Measurements from ENCODE around the gene P2RY8.
A peak's percentile ranks its signal among the peaks of the same experiment; 100 is the strongest.
"Not testable (repeated sequence)": the region's sequence is repeated elsewhere in the genome, so short reads cannot be mapped to it uniquely, and the experiment has no call there.

Gene P2RY8

GRCh38 chrX:1519022-1519497 is 17.9 kb downstream of the P2RY8 start:
- DNase-seq: no peak

- no peak for DNase-seq
Measured at GRCh38 chrX:1518512-1518911, 18.5 kb downstream of the P2RY8 start.

GRCh38 chrX:1516596-1517104 is 20.3 kb downstream of the P2RY8 start:
- DNase-seq: peak in 1 of 2 donors; percentile 21

- no peak for DNase-seq
Measured at GRCh38 chrX:1511829-1512228, 25.2 kb downstream of the P2RY8 start.

DNA sequence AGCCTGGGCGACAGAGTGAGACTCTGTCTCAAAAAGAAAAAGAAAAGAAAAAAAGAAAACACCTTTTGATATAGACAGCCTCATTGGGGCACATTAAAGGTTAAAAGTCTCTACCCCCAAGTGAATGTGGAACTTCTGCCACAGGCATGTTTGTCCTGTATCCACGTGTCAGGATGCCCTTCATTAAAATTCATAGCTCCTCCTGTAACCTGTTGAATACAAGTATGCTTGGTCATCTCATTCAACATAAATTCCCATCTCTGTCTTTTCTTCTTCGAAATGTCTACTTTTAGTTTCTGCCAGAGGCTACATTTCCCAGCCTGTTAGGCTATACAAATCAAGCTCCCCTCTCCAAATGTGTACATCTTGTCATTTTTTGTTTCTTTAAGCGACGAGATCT is 25.8 kb downstream of the P2RY8 start:
- no peak for DNase-seq

DNA sequence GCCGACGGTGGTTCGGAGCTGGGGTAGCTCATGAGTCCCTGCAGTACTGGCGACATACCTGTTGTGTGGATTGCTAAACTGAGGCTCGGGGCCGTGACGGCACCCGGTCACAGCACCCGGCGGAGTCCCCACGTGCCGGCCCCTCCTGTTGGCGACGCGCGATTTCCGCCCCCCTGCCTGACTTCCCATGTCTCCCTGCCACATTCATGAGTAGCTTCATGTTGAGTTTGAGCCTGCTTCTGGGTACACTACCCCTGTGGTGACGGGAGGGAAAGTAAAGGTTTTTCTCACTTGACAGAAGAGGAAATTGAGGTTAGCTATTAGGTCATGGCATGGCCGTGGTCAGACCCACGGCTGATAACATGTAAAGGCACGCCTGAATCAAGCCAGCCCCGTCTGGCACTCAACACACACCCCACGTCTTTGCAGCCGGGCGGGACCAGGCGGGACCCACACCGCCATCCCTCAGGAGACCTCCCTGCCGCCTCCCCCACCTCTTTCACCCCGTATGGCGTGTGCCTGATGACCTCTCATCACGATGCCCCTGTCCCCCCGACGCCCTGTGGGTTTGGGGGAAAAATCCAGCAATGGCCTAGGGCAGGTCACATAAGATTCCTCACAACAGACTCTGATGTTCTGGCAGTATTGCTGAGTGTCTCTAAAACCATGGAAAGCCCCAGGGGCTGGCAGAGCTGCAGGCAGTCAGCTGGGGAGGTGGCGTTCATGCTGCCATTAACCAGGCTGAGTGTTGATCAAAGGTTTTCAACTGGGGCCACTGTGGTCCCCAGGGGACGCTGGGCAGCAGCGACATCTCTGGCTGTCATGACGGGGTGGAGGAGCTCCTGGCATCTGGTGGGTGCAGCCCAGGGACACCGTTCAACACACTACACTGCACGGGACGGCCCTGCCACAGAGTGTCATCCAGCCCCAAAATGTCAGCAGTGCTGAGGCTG is 29.2 kb downstream of the P2RY8 start:
- peak; percentile 77 to 79 for DNase-seq

DNA sequence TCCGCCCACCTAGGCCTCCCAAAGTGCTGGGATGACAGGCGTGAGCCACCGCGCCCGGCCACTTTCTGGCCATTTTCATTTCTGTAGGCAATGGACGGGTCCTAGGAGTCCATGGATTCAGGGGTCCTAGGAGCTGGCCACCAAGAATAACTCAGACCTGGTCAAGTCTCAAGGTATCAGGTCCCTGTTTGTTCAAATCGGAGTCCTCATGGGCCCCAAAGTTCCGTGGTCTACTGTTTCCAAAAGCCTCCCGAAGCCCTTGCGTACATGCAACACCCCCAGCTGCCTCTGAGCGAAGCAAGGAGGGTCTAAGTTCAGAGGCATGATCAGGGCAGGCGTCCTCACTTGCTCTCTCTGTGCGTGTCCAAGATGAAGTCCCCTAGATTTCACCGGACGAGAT is 30.1 kb downstream of the P2RY8 start:
- DNase-seq: no peak

- DNase-seq: no peak
Measured at GRCh38 chrX:1502853-1503252, 34.1 kb downstream of the P2RY8 start.

GRCh38 chrX:1502241-1502640 is 34.7 kb downstream of the P2RY8 start:
- DNase-seq: no peak

DNA sequence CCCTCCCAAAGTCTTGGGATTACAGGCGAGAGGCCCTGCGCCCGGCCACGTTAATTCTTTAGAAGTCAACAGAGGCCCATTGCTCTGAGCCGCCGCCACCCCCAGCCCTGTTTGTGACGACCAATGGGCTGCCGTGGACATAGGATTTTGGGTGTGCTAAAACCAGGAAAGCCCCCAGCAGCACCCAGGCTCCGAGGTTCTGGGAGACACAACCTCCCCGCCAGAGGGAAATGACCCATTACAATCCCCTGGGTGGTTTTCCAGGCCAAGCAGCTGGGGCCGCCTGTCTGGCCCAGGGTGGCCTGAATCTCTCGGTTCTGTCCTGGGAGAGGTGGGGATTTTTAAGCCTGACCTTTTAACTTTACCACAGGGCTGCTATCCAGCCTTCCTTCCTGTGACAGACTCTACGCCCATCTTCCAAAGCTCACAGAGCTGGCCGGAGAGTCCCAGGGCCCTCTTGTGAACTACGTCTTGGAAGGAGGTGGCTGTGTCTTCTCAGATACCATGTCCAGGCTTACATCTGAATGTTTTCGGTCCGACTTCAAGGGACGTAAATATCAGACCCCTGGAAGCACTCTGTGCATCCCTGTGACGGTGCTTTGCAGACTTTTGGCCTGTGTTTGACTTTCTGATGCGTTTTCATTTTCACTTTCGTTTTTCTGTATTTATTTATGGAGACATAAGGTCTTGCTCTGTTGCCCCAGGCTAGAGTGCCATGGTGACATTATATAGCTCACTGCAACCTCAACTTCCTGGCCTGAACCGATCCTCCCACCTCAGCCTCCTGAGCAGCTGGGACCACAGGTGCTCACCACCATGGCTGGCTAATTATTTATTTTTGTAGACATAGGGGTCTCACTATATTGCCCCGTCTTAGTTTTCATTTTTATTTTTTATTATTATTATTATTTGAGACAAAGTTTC is 36.0 kb downstream of the P2RY8 start:
- DNase-seq: no peak

GRCh38 chrX:1496076-1496475 is 40.9 kb downstream of the P2RY8 start:
- DNase-seq: no peak

GRCh38 chrX:1493877-1494510 is 43.0 kb downstream of the P2RY8 start:
- DNase-seq: peak; percentile 61 to 78

DNA sequence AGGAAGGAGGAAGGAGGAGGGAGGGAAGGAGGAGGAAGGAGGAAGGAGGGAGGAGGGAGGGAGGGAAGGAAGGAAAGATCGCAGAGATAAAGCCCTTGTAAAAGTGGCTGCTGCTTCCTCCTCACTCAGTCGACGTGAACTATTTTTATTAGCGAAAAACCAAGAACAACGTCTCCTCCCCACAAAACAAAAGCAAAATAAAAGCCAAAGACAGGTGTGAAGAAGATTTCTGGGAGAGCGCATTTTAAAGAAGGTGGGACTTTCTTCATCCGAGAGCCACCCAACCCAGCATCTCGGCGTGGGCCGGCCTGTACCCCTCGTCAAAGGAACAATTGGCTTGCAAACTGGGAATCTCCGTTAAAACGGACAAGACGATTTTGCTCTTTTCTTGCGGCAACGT is 43.6 kb downstream of the P2RY8 start:
- no peak for DNase-seq

DNA sequence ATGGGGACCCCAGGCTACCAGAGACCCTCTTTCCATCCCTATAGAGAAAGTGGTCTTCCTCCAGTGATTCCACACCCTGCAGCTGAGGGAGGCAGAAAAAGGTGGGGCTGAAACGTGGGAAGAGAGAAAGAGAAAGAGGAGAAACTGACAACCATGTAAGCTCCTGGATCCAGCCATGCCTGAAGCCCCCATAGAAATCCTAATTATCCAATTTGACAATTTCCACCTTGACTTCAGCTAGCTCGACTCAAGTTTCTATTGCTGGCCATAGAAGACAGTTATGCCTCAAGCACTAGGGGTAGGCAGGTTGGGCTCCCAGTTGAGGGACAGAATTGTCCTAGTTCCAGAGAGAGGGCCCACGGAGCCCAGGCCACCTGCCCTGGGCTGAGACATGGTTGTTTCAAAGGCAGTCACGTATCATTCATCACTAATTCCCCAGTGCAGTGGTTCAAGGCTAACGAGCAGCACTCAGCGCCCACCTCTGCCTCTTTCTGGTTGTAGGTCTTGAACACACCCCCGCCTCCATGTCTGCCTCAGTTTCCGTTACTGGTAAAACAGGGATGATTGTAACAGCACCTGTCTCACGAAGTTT is 44.5 kb downstream of the P2RY8 start:
- DNase-seq: no peak

- peak in 1 of 2 donors; percentile 31 for DNase-seq
Measured at GRCh38 chrX:1491851-1492349, 45.1 kb downstream of the P2RY8 start.

DNA sequence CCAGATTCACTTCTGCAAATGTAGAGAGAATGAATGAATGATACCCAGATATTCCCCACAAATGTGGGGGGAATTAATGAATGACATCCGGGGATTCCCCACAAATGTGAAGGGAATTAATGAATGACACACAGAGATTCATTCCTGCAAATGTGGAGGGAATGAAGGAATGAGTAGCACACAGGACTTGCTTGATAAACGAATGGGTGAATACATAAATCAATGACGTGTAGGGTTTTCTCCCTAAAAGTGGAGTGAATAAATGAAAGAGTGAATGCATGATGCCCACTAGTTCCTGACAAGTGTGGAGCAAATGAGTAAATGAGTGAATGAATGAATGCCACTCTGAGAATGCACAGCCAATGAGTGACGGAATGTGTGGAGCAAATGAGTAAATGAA is 45.7 kb downstream of the P2RY8 start:
- not testable (repeated sequence) for DNase-seq

DNA sequence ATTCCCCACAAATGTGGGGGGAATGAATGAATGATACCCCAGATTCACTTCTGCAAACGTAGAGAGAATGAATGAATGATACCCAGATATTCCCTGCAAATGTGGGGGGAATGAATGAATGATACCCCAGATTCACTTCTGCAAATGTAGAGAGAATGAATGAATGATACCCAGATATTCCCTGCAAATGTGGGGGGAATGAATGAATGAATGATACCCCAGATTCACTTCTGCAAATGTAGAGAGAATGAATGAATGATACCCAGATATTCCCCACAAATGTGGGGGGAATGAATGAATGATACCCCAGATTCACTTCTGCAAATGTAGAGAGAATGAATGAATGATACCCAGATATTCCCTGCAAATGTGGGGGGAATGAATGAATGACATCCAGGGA is 46.3 kb downstream of the P2RY8 start:
- not testable (repeated sequence) for DNase-seq

- not testable (repeated sequence) for DNase-seq
Measured at GRCh38 chrX:1489354-1489753, 47.6 kb downstream of the P2RY8 start.

DNA sequence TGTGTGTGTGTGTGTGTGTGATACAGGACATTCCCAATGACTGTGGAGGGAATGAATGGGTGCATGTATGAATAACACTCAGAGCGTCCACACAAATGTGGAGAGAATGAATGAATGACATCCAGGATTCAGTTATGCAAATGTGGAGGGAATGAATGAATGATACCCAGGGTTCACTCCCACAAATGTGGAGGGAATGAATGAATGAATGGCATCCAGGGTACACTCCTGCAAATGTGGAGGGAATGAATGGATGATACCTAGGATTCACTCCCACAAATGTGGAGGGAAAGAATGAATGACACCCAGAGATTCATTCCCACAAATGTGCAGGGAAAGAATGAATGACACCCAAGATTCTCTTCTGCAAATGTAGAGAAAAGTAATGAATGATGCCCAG is 48.2 kb downstream of the P2RY8 start:
- no peak for DNase-seq

DNA sequence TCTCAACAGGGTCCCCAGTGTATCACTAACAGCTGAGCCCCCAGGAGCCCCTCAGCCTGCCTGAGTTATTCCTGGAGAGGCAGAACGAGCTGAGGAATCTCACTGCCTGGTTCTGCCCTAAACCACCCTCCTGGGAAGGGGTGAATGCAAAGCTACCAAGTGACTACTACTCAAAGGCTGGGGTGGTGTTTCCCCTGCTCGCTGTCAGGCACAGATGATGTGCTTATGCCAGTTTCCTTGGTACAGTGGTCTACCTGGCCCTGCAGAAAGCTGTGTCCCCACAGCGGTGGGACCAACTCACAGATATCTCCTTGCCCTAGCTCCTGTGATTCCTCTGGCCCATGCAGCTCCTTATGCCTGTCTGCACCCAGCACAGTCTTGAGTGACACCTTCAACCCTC is 48.8 kb downstream of the P2RY8 start:
- no peak for DNase-seq

DNA sequence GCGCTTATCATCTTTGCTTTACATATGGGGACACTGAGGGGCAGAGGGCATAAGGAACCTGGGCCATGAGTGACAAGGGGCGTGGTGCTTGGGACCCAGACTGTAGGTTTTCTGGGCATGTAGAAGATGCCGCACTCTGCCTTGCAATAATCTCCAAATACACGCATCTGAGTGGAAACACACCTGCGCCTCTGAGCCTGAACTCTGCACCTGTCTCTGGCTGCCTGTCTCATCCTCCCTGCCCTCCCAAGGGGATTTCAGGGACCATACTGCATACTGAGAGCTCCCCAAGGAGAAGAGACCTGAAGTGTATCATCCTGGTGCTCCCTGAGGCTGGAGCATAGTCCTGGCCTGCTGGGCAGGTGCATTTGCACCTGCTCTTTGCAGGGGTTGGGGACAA is 49.6 kb downstream of the P2RY8 start:
- no peak for DNase-seq
